HCT116 (cell line): ENCODE measurements around the gene KIAA1614.

ENCODE experiments used
- CBX3 ChIP-seq: IDR thresholded peaks from 2 replicates; pipeline ENCODE4 v1.6.1; 2012; ENCODE audit warnings: low read depth
- CTCF ChIP-seq, 3 experiments: fragments of 200-600 bp in 1 of 3; sonication (generic) in 1 of 3; IDR thresholded peaks in 2 of 3; conservative IDR thresholded peaks in 1 of 3; 2 replicates each; pipeline ENCODE4 v1.5.1; 2012 to 2017; ENCODE audit warnings: low read depth in 2 of 3, low read length in 2 of 3, antibody characterized with exemption in 1 of 3, borderline replicate concordance in 1 of 3, control low read depth in 1 of 3, mild to moderate bottlenecking in 1 of 3, mixed read lengths in 1 of 3, mixed run types in 1 of 3, moderate library complexity in 1 of 3; ENCODE audit not compliant: insufficient read depth in 1 of 3
- EGR1 ChIP-seq: IDR thresholded peaks from 2 replicates; pipeline ENCODE4 v1.6.1; 2012; ENCODE audit warnings: low read depth
- EZH2 ChIP-seq: fragments of 200-600 bp; sonication (generic); IDR thresholded peaks from 2 replicates; pipeline ENCODE4 v1.6.1; 2017; ENCODE audit warnings: antibody characterized with exemption, mixed run types
- EZH2phosphoT487 ChIP-seq: fragments of 200-600 bp; IDR thresholded peaks from 2 replicates; pipeline ENCODE4 v1.6.1; 2018; ENCODE audit warnings: antibody characterized with exemption, borderline replicate concordance
- POLR2A ChIP-seq: IDR thresholded peaks from 2 replicates; pipeline ENCODE4 v1.7.0; 2011; ENCODE audit warnings: borderline replicate concordance; ENCODE audit not compliant: insufficient read depth, insufficient read length; ENCODE audit errors: extremely low read depth
- REST ChIP-seq: IDR thresholded peaks from 2 replicates; pipeline ENCODE4 v1.6.1; 2012; ENCODE audit warnings: low read depth
- SIN3A ChIP-seq: IDR thresholded peaks from 2 replicates; pipeline ENCODE4 v1.6.1; 2012; ENCODE audit warnings: low read depth
- ZFX ChIP-seq: fragments of 450-650 bp; IDR thresholded peaks from 2 replicates; pipeline ENCODE4 v1.6.1; 2017
- TF ChIP-seq, protein P1 (sequence below): IDR thresholded peaks from 2 replicates; pipeline ENCODE4 v1.6.1; 2011; ENCODE audit warnings: mild to moderate bottlenecking, low read length, moderate library complexity; ENCODE audit not compliant: insufficient replicate concordance; ENCODE audit errors: extremely low read depth

GRCh38 chr1:180932378-180932777, 19.7 kb downstream of the KIAA1614 start:
- TF ChIP-seq CTCF (IDR thresholded peaks at IDR 0.05 in 2 of 3, conservative IDR thresholded peaks at IDR 0.05 in 1 of 3; ENCODE audit: borderline replicate concordance in 1 of 3, insufficient read depth in 1 of 3, low read depth in 2 of 3, low read length in 2 of 3) (no peak), SIN3A (no peak), CBX3 (no peak), EZH2phosphoT487 (no peak), REST (no peak), POLR2A (no peak), ZFX (no peak), EZH2 (no peak), EGR1 (no peak)
- TF ChIP-seq, protein P1, sequence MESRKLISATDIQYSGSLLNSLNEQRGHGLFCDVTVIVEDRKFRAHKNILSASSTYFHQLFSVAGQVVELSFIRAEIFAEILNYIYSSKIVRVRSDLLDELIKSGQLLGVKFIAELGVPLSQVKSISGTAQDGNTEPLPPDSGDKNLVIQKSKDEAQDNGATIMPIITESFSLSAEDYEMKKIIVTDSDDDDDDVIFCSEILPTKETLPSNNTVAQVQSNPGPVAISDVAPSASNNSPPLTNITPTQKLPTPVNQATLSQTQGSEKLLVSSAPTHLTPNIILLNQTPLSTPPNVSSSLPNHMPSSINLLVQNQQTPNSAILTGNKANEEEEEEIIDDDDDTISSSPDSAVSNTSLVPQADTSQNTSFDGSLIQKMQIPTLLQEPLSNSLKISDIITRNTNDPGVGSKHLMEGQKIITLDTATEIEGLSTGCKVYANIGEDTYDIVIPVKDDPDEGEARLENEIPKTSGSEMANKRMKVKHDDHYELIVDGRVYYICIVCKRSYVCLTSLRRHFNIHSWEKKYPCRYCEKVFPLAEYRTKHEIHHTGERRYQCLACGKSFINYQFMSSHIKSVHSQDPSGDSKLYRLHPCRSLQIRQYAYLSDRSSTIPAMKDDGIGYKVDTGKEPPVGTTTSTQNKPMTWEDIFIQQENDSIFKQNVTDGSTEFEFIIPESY: no peak
